IPS-15b (cell line): ENCODE results near the gene FN1.
"Not testable (repeated sequence)": the region's sequence is repeated elsewhere in the genome, so short reads cannot be mapped to it uniquely, and the experiment has no call there.

Experiments
- H3K27me3 ChIP-seq: one replicate; pipeline ENCODE4 v1.6.1; 2013; ENCODE audit warnings: low read length; ENCODE audit not compliant: control insufficient read depth, insufficient read depth
- H3K36me3 ChIP-seq: one replicate; pipeline ENCODE4 v1.6.1; 2013; ENCODE audit warnings: low read length; ENCODE audit not compliant: control insufficient read depth, insufficient read depth
- H3K4me1 ChIP-seq: one replicate; pipeline ENCODE4 v1.6.1; 2013; ENCODE audit warnings: mild to moderate bottlenecking, low read length; ENCODE audit not compliant: control insufficient read depth, insufficient read depth
- H3K4me3 ChIP-seq: one replicate; pipeline ENCODE4 v1.5.1; 2013; ENCODE audit warnings: low read depth, low read length
- H3K9ac ChIP-seq: one replicate; pipeline ENCODE4 v1.6.1; 2013; ENCODE audit warnings: low read depth, mild to moderate bottlenecking, low read length
- H3K9me3 ChIP-seq: one replicate; pipeline ENCODE4 v1.6.1; 2013; ENCODE audit warnings: mild to moderate bottlenecking, low read length; ENCODE audit not compliant: control insufficient read depth, insufficient read depth

The FN1 gene

DNA sequence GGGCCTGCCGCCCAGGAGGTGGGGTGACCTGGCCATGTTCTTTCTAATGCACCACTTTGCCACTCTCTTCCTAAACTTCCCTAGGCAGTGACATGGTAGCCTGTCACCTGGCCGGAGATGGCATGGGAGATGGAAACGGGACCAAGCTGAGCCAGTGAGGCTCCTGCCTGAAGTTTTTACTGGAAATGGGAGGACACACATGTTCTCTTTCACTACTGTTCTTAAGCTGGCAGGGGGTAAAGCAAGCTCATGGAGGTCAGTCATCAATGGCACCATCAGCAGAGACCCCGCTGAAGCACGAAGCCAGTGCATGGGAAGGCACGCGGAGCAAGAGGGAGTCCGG, 73.3 kb downstream of the FN1 start:
- Histone ChIP-seq H3K36me3 (peaks cover 21% of the 10 kb centered on the region), H3K27me3 (no peaks in the 10 kb centered on the region), H3K4me3 (no peak overlapping the region), H3K4me1 (no peaks in the 10 kb centered on the region), H3K9ac (no peak overlapping the region), H3K9me3 (no peaks in the 10 kb centered on the region)

DNA sequence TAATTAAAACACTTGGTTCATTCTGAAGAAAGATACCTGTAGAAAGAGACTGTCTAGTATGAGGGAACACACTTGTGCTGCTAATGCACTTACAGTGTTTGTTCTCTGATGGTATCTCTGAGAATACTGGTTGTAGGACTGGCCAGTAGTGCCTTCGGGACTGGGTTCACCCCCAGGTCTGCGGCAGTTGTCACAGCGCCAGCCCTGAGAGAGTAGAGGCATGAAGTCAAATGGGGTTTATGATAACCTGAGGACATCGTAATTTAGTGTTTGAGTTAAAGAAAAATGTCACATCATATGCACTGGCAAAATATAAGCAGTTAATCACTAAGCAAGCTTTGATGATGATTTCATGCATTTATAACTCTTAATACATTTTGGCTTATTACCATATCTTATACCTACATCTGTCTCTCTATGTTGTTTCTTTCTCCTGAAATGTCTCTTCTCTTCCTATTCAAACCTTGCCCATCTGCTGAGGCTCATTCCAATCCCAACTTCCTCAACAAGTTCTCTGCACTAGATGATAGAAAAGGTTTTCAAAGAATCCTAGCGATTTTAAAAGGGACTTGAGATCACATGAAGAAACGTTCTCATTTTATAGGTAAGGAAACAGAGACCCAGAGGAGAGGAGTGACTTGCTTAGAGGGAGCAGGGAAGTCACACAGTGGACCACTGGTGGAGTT, 73.8 kb downstream of the FN1 start:
- Histone ChIP-seq H3K36me3 (peaks cover 21% of the 10 kb centered on the region), H3K27me3 (no peaks in the 10 kb centered on the region), H3K4me1 (no peaks in the 10 kb centered on the region), H3K9ac (no peak overlapping the region), H3K4me3 (no peak overlapping the region), H3K9me3 (no peaks in the 10 kb centered on the region)

DNA sequence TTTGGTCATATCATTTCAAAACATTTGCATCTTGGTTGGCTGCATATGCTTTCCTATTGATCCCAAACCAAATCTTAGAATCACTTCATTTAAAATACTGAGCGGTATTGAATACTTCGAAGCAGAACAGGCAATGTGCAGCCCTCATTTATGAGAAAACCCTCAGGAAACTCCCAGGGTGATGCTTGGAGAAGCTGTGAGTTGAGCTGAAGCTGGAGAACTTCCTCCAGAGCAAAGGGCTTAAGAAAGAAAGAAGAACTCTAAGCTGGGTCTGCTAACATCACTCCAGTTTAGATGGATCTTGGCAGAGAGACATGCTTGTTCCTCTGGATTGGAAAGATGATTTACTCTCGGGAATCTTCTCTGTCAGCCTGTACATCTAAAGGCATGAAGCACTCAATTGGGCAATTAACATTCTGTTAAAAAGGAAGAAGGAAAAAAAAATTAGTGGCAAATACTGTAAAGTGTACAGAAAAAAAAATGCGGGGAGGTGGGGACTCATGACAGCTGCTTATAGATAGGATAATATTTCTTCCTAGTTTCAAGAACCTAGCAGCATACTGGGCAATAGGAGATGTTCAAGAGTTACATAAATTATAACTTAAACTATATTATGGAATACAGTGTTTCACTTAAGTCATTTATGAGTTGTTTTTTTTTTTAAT, 74.5 kb downstream of the FN1 start:
- Histone ChIP-seq H3K9me3 (no peaks in the 10 kb centered on the region), H3K27me3 (no peaks in the 10 kb centered on the region), H3K4me3 (no peak overlapping the region), H3K36me3 (peaks cover 21% of the 10 kb centered on the region), H3K4me1 (no peaks in the 10 kb centered on the region), H3K9ac (no peak overlapping the region)

DNA sequence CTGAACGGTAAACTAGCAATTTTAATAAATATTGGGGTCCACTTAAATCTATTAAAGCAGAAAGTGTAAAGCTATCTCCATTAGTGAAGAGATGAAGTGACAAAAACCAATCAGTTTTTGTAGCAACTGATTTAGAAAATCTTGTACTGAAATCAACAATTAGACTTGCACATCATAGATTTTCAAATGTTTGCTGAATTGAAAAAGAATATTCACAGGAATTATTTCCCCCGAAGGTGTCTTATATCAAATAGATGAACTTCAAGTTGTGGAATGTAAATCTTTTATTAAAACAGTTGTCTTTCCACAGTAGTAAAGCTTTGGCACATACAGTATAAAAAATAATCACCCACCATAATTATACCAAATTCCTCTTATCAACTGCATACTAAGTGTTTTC, 75.3 kb downstream of the FN1 start:
- Histone ChIP-seq H3K36me3 (peaks cover 21% of the 10 kb centered on the region), H3K9ac (no peak overlapping the region), H3K4me1 (no peaks in the 10 kb centered on the region), H3K4me3 (no peak overlapping the region), H3K27me3 (no peaks in the 10 kb centered on the region), H3K9me3 (no peaks in the 10 kb centered on the region)

DNA sequence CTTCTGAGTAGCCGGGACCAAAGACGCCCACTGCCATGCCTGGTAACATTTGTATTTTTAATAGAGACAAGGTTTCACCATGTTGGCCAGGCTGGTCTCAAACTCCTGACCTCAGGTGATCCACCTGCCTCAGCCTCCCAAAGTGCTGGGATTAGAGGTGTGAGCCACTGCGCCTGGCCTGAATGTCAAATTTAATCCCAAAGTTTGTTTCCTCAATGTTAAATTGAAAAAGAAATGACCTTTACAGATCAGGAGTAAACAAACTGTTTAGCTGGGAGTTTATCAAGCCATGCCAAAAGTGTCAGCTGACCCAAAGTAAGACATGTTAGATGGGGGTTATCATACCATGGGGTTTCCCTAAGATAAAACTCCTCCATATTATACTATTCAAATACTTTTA, 75.8 kb downstream of the FN1 start:
- H3K9me3 ChIP-seq, H3K4me1 ChIP-seq, H3K4me3 ChIP-seq, H3K27me3 ChIP-seq, H3K9ac ChIP-seq: not testable (repeated sequence)
- H3K36me3 ChIP-seq, result peaks cover 16% of the 10 kb centered on the region

DNA sequence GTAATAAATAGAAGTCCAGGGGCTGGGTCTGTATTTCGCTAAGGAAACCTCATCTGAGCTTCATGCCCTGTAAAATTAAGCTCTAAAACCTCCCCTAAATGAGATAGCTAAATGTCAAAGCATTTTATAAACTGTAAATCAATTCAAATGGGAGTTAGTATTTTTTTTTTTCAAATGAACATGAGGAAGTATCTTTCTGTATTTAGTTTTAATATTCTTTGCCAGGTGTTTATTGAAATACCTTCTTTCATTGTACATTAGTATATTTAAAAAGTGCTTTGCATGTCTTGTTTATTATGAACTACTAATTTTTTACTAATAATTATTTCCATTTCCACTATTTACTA, 76.3 kb downstream of the FN1 start:
- Histone ChIP-seq H3K4me3 (no peak overlapping the region), H3K4me1 (no peaks in the 10 kb centered on the region), H3K27me3 (no peaks in the 10 kb centered on the region), H3K9ac (no peak overlapping the region), H3K36me3 (peaks cover 13% of the 10 kb centered on the region), H3K9me3 (no peaks in the 10 kb centered on the region)

DNA sequence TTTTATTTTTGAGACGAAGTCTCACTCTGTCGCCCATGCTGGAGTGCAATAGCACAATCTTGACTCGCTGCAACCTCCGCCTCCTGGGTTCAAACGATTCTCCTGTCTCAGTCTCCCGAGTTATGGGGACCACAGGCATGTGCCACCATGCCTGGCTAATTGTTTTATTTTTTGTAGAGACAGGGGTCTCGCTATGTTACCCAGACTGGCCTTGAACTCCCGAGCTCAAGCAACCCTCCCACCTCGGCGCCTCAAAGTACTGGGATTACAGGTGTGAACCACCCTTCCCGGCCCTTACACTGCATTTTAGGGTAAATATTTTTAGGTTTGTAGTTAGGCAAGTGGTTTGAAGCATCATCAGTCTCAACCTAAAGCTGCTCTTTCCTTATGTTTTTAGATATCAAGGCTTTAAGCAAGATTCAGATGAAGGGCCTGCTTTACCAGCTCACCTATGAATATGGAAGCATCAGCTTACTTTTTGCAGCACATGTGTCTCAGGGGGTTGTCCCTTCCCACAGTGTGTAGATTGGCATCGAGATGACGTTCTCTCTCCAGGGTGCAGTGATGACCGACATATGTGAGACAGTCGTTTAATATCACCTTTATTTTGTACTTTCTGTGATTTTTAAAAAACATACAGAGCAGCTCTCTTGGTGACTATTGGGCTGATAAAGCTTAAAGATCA, 76.8 kb downstream of the FN1 start:
- Histone ChIP-seq H3K9ac (no peak overlapping the region), H3K36me3 (peaks cover 9% of the 10 kb centered on the region), H3K27me3 (no peaks in the 10 kb centered on the region), H3K4me1 (no peaks in the 10 kb centered on the region), H3K9me3 (no peaks in the 10 kb centered on the region), H3K4me3 (no peak overlapping the region)

DNA sequence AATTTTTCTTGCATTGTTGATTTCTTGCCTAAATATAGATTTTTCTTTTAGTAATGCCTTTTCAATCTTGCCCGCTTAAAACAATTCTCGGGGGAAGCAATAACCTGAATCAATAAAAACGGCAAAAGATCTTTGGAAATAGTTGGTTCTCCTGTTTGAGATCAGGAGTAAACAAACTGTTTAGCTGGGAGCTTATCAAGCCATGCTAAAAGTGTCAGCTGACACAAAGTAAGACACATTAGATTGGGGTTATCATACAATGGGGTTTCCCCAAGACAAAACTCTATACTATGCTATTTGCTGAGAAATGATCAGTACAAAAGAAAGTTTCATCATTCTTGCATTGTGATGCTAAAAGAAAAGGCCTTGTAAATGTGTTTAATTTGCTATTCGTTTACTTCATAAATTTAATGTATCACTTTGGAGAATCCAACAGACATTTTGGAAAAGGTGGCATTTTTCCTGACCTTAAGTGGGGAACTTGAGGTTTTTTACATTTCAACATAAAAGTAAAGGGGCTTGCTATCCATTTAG, 77.5 kb downstream of the FN1 start:
- no peak overlapping the region for H3K9ac ChIP-seq
- H3K9me3 ChIP-seq, result no peaks in the 10 kb centered on the region
- peaks cover 9% of the 10 kb centered on the region for H3K36me3 ChIP-seq
- H3K27me3 ChIP-seq, result no peaks in the 10 kb centered on the region
- no peaks in the 10 kb centered on the region for H3K4me1 ChIP-seq
- no peak overlapping the region for H3K4me3 ChIP-seq

DNA sequence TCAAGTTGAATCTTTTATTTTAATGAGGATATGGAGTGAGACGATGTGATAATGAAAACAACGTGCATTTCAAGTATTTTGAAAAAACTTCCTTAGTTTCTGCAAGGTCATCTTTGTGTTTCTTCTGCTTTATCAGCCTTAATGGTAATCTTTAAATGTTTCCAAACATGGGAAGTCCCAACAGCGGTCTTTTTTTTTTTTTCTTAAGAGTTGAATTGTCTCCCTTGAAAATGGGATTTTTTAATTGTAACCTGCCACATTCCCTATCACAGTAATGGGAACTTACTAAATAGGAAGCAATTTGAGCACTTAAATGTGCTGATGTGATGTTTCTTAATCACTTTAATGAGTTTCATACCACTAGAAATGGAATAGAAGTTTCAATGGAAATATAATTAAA, 78.2 kb downstream of the FN1 start:
- Histone ChIP-seq H3K4me3 (no peak overlapping the region), H3K9me3 (no peaks in the 10 kb centered on the region), H3K36me3 (peaks cover 3% of the 10 kb centered on the region), H3K27me3 (no peaks in the 10 kb centered on the region), H3K9ac (no peak overlapping the region), H3K4me1 (no peaks in the 10 kb centered on the region)

DNA sequence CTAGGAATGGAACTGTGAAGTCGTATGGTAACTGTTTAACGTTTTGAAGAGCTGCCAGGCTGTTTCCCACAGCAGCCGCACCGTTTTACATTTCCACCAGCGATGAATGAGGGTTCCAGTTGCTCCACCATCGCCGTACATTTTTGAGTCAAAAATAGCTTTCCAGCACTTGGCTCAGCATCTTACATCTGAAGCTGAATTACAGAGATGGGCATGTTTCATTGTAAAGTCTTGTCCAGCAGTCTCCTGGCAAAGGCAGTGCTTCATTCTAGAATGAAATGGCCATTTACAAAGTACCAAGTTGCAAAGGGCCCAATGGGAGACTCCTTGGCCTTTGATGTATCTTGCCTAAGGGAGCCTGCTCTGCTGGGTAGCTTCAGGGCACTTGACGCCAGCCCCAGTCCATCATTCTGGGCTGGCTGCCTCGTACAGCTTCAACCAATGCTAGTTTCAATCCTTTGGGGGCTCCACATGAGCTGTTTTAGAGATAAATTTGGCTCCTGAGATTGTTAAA, 78.9 kb downstream of the FN1 start:
- no peaks in the 10 kb centered on the region for H3K36me3 ChIP-seq
- no peak overlapping the region for H3K9ac ChIP-seq

DNA sequence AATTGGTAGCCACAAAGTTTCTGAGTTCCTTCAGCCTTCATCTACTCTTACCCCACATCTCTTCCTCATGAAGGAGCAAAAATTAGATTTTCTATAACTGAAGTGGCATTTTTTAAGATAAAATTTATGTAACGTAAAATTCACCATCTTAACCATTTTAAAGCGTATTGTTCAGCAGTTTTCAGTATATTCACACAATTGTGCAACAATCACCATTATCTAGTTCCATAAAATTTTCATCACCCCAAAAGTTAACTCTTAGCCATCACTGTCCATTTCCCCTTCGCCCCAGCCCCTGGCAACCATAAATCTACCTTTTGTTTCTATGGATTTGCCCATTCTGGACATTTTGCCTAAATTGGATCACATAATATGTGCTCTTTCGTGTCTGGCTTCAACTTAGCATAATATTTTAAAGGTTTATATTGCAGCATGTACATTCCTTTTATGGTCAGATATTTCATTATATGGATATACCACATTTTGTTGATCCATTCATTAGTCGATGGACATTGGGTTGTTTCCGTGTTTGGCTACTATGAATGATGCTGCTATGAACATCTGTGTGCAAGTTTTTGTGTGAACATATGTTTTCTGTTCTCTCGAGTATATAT, 79.4 kb downstream of the FN1 start:
- Histone ChIP-seq H3K4me3 (no peak overlapping the region), H3K27me3 (no peaks in the 10 kb centered on the region), H3K9ac (no peak overlapping the region), H3K36me3 (no peaks in the 10 kb centered on the region), H3K4me1 (no peaks in the 10 kb centered on the region), H3K9me3 (no peaks in the 10 kb centered on the region)

More for the DNA sequence above, 78.9 kb downstream of the FN1 start:
- Histone ChIP-seq H3K9me3 (no peaks in the 10 kb centered on the region), H3K4me1 (no peaks in the 10 kb centered on the region), H3K27me3 (no peaks in the 10 kb centered on the region), H3K4me3 (no peak overlapping the region)
